ENCODE data around the gene TMPRSS6. TPM values are rescaled to one million over a fixed set of nuclear protein-coding genes. Genes with fewer than 3 reads are reported as not detected.

The TMPRSS6 gene
- total and polyA plus RNA-seq, 2 experiments from 2014 or later, result 0.05 TPM; not detected in 1

- H3K4me1 ChIP-seq (ENCODE audit: insufficient read depth), result no peaks in the 10 kb centered on the region
- in situ Hi-C loops (cut with MboI), result no loop called here
- TF ChIP-seq EZH2 (IDR thresholded peaks at IDR 0.05; ENCODE audit: insufficient read depth, poor library complexity, severe bottlenecking), result no peak
- WGBS, 2 experiments (ENCODE audit: low coverage in 1 of 2, low lambda C conversion rate in 2 of 2, missing lambda C conversion rate in 2 of 2), result 29 to 43% methylated on average over 13 to 14 of the region's 14 CpGs
- no peaks in the 10 kb centered on the region for H4K20me1 ChIP-seq (ENCODE audit: insufficient read depth)
- no peaks in the 10 kb centered on the region for H3K9me2 ChIP-seq (ENCODE audit: insufficient read depth)
- no peak overlapping the region for H3K27ac ChIP-seq
- no peaks in the 10 kb centered on the region for H3K36me3 ChIP-seq (ENCODE audit: low read depth)
- H3K9me3 ChIP-seq (ENCODE audit: low read depth), result no peaks in the 10 kb centered on the region
- no peak for DNase-seq
- H3K4me2 ChIP-seq (ENCODE audit: unreplicated experiment), result no peak overlapping the region
- peaks cover 14% of the 10 kb centered on the region; the same call in 1 of the 2 replicates for H3K27me3 ChIP-seq (replicated peaks; ENCODE audit: insufficient read depth)
- H3F3A ChIP-seq (ENCODE audit: insufficient read depth), result no peaks in the 10 kb centered on the region
- H2AFZ ChIP-seq, result no peak overlapping the region
- no peak overlapping the region for H3K4me3 ChIP-seq
- no peak overlapping the region for H3K9ac ChIP-seq
- no peaks in the 10 kb centered on the region for H3K79me2 ChIP-seq (ENCODE audit: insufficient read depth)
Measured at GRCh38 chr22:37127350-37127878, 17.9 kb upstream of the TMPRSS6 start.

GRCh38 chr22:37126882-37127281, 17.4 kb upstream of the TMPRSS6 start:
- no peaks in the 10 kb centered on the region for H3K79me2 ChIP-seq (ENCODE audit: insufficient read depth)
- in situ Hi-C loops (cut with MboI), result no loop called here
- no peaks in the 10 kb centered on the region for H4K20me1 ChIP-seq (ENCODE audit: insufficient read depth)
- 75 to 82% methylated on average over 5 of the region's 5 CpGs for whole genome bisulfite sequencing, 2 experiments (ENCODE audit: low coverage in 1 of 2, low lambda C conversion rate in 2 of 2, missing lambda C conversion rate in 2 of 2)
- H3K9me2 ChIP-seq (ENCODE audit: insufficient read depth), result no peaks in the 10 kb centered on the region
- H3K4me1 ChIP-seq (ENCODE audit: insufficient read depth), result no peaks in the 10 kb centered on the region
- H3K9me3 ChIP-seq (ENCODE audit: low read depth), result no peaks in the 10 kb centered on the region
- H3K4me2 ChIP-seq (ENCODE audit: unreplicated experiment), result no peak overlapping the region
- H3K9ac ChIP-seq, result no peak overlapping the region
- no peak for TF ChIP-seq EZH2phosphoT487 (IDR thresholded peaks at IDR 0.05; ENCODE audit: insufficient read depth, low read depth)
- no peak for TF ChIP-seq EZH2 (IDR thresholded peaks at IDR 0.05; ENCODE audit: insufficient read depth, poor library complexity, severe bottlenecking)
- H2AFZ ChIP-seq, result no peak overlapping the region
- peaks cover 14% of the 10 kb centered on the region; the same call in 1 of the 2 replicates for H3K27me3 ChIP-seq (replicated peaks; ENCODE audit: insufficient read depth)
- H3F3A ChIP-seq (ENCODE audit: insufficient read depth), result no peaks in the 10 kb centered on the region
- H3K27ac ChIP-seq, result no peak overlapping the region
- no peak overlapping the region for H3K4me3 ChIP-seq
- DNase-seq, result no peak
- H3K36me3 ChIP-seq (ENCODE audit: low read depth), result no peaks in the 10 kb centered on the region

GRCh38 chr22:37126383-37126782, 16.9 kb upstream of the TMPRSS6 start:
- H3K4me3 ChIP-seq, result no peak overlapping the region
- H3K4me1 ChIP-seq (ENCODE audit: insufficient read depth), result no peaks in the 10 kb centered on the region
- H3K27me3 ChIP-seq (replicated peaks; ENCODE audit: insufficient read depth), result peaks cover 14% of the 10 kb centered on the region; the same call in 1 of the 2 replicates
- no peak overlapping the region for H3K27ac ChIP-seq
- H3K9ac ChIP-seq, result no peak overlapping the region
- in situ Hi-C loops (cut with MboI), result no loop called here
- WGBS, 2 experiments (ENCODE audit: low coverage in 1 of 2, low lambda C conversion rate in 2 of 2, missing lambda C conversion rate in 2 of 2), result 54 to 59% methylated on average over 7 of the region's 7 CpGs
- no peaks in the 10 kb centered on the region for H4K20me1 ChIP-seq (ENCODE audit: insufficient read depth)
- no peak for TF ChIP-seq EZH2phosphoT487 (IDR thresholded peaks at IDR 0.05; ENCODE audit: insufficient read depth, low read depth)
- no peak for TF ChIP-seq EZH2 (IDR thresholded peaks at IDR 0.05; ENCODE audit: insufficient read depth, poor library complexity, severe bottlenecking)
- no peaks in the 10 kb centered on the region for H3K79me2 ChIP-seq (ENCODE audit: insufficient read depth)
- no peak overlapping the region for H2AFZ ChIP-seq
- H3K36me3 ChIP-seq (ENCODE audit: low read depth), result no peaks in the 10 kb centered on the region
- no peaks in the 10 kb centered on the region for H3K9me2 ChIP-seq (ENCODE audit: insufficient read depth)
- no peak for DNase-seq
- no peak overlapping the region for H3K4me2 ChIP-seq (ENCODE audit: unreplicated experiment)
- H3F3A ChIP-seq (ENCODE audit: insufficient read depth), result no peaks in the 10 kb centered on the region
- H3K9me3 ChIP-seq (ENCODE audit: low read depth), result no peaks in the 10 kb centered on the region

GRCh38 chr22:37123649-37124048, 14.1 kb upstream of the TMPRSS6 start:
- H3F3A ChIP-seq (ENCODE audit: insufficient read depth), result no peaks in the 10 kb centered on the region
- in situ Hi-C loops (cut with MboI), result no loop called here
- no peaks in the 10 kb centered on the region for H3K9me2 ChIP-seq (ENCODE audit: insufficient read depth)
- H2AFZ ChIP-seq, result no peak overlapping the region
- H3K4me3 ChIP-seq, result no peak overlapping the region
- H3K9ac ChIP-seq, result no peak overlapping the region
- no peak overlapping the region for H3K27ac ChIP-seq
- H3K27me3 ChIP-seq (replicated peaks; ENCODE audit: insufficient read depth), result peaks cover 19% of the 10 kb centered on the region
- 73 to 90% methylated on average over 5 to 7 of the region's 7 CpGs for WGBS, 2 experiments (ENCODE audit: low coverage in 1 of 2, low lambda C conversion rate in 2 of 2, missing lambda C conversion rate in 2 of 2)
- H4K20me1 ChIP-seq (ENCODE audit: insufficient read depth), result no peaks in the 10 kb centered on the region
- no peaks in the 10 kb centered on the region for H3K79me2 ChIP-seq (ENCODE audit: insufficient read depth)
- H3K36me3 ChIP-seq (ENCODE audit: low read depth), result no peaks in the 10 kb centered on the region
- TF ChIP-seq EZH2 (IDR thresholded peaks at IDR 0.05; ENCODE audit: insufficient read depth, poor library complexity, severe bottlenecking) (no peak), EZH2phosphoT487 (IDR thresholded peaks at IDR 0.05; ENCODE audit: insufficient read depth, low read depth) (no peak)
- H3K4me2 ChIP-seq (ENCODE audit: unreplicated experiment), result no peak overlapping the region
- no peak for DNase-seq
- H3K4me1 ChIP-seq (ENCODE audit: insufficient read depth), result no peaks in the 10 kb centered on the region
- H3K9me3 ChIP-seq (ENCODE audit: low read depth), result no peaks in the 10 kb centered on the region
